ENCODE measurements around the gene GOLGA1.
A peak's percentile ranks its signal among the peaks of the same experiment; 100 is the strongest.
"Not testable (repeated sequence)": the region's sequence is repeated elsewhere in the genome, so short reads cannot be mapped to it uniquely, and the experiment has no call there.

The GOLGA1 gene, protein sequence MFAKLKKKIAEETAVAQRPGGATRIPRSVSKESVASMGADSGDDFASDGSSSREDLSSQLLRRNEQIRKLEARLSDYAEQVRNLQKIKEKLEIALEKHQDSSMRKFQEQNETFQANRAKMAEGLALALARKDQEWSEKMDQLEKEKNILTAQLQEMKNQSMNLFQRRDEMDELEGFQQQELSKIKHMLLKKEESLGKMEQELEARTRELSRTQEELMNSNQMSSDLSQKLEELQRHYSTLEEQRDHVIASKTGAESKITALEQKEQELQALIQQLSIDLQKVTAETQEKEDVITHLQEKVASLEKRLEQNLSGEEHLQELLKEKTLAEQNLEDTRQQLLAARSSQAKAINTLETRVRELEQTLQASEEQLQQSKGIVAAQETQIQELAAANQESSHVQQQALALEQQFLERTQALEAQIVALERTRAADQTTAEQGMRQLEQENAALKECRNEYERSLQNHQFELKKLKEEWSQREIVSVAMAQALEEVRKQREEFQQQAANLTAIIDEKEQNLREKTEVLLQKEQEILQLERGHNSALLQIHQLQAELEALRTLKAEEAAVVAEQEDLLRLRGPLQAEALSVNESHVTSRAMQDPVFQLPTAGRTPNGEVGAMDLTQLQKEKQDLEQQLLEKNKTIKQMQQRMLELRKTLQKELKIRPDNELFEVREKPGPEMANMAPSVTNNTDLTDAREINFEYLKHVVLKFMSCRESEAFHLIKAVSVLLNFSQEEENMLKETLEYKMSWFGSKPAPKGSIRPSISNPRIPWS
- total RNA-seq: 57.2 to 58.5 reads per million in 2 donors

DNA sequence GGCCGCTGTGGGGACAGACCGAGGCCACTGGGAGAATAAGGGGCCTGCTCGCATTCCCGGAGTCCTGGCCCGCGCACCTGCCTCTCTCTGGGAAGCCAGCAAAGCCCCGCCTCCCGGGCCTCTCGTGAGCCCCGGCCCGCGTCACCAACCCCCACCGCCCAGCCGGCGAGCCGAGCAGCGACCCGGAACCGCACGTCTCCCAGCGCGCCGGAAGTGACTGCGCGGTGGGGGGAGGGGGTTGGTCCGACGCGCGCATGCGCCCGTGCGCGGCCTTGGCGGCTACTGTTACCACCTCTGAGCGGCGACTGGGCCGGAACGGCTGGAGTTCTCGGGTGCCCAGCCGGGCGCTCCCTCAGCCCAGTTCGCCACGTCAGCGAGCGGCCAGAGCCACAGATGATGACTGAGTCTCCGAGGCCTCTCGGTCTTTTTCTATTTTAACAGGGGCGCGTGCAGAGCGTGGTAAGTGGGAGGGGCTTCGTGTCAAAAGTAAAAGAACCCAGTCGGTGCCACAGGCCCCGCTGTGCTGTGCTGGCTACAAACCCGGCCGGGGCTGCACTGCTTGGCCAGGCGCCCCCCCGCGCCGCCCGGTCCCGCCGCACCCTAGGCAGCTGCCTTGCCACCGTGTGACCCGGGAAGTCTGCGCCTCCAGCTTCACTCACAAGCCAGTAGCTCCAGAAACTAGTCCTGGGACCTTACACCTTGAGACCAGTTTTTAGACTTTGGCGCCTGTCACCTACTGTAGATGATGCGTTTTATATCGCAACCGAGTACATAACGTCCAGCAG lies at the start of gene GOLGA1:
Gene GOLGA1, minus strand, starts transcription at position 190 of the 785 bp plus-strand sequence. CDS start 2,372 bp downstream, outside the sequence.
- DNase-seq: peak; percentile 92

- DNase-seq: no peak
Measured at GRCh38 chr9:124983698-124984097, 42.8 kb upstream of the GOLGA1 start.

DNA sequence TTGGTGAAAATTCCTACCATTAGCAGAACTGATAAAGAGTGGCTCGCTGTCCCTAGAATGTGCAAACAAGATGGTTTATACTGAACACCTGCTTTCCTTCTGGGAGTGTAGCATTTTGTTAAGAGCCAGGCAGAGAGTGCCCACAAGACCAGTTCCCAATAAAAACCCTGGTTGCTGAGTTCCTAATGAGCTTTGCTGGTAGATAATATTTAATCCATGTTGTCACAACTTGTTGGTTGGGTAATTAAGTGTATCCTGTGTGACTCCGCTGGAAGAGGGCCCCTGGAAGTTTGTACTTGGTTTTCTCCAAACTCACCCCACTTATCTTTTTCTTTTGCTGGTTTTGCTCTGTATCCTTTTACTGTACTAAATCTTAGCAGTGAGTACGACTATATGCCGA lies 39.5 kb upstream of the GOLGA1 start:
- no peak for DNase-seq

GRCh38 chr9:124975131-124975530 lies 34.2 kb upstream of the GOLGA1 start:
- no peak for DNase-seq

DNA sequence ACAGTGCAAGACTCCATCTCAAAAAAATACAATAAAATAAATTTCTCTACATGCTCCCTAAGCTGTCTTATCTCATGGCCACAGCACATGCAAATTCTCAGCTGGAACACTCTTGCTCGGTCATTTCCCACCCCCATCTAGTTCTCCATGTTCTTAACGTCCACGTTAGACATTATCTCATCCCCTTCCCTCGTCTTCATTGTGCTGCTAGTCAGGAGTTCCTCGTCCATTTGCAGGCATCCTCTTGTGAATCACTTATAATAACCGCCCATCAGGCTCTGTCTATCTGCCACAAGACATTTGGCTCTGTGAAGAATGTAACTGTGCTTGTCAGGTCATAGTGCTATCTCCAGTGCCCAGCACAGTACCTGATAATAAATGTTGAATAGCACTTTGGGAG lies 32.9 kb upstream of the GOLGA1 start:
- DNase-seq: no peak

DNA sequence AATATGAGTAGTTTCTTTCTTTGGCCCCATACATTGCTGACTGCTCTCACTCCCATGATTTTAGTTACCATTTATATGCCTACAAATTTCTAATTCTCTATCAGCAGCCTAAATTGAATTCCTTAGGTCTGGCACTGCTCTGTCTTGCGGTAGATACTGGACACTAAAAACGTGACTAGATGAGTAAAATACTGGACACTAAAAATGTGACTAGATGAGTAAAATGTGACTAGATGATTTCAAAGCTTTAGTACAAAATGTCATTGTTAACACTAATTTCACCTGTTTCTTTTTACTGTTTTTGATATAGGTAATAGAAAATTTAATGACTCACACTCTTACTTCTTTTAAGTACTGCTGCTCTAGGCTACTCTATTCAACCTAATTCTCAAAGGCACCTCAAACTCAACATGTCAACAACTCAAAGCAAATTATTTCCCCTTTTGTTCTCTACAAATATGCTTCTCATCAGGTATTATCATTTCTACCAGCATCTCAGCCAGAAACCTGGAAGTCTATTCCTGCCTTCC lies 31.4 kb upstream of the GOLGA1 start:
- no peak for DNase-seq

DNA sequence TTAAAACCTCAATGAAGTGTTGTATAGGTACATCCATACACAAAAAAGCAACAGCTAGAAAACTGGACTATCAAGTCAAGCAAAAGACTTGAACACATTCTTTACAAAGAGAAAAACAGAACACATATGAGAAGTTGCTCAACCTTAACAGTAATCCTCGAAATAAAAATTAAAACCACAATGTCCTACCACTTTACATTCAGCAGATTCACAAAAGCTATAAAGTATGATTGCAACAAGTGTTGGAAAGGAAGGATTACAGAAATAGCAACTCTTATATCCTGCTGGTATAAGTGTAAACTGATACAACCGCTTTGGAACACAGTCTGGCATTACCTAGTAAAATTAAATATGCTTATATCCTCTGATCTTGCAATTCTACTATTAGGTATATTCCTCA lies 28.5 kb upstream of the GOLGA1 start:
- no peak for DNase-seq

- no peak for DNase-seq
Measured at GRCh38 chr9:124968238-124968637, 27.4 kb upstream of the GOLGA1 start.

GRCh38 chr9:124965775-124966568 lies 25.1 kb upstream of the GOLGA1 start:
- DNase-seq: not testable (repeated sequence)

DNA sequence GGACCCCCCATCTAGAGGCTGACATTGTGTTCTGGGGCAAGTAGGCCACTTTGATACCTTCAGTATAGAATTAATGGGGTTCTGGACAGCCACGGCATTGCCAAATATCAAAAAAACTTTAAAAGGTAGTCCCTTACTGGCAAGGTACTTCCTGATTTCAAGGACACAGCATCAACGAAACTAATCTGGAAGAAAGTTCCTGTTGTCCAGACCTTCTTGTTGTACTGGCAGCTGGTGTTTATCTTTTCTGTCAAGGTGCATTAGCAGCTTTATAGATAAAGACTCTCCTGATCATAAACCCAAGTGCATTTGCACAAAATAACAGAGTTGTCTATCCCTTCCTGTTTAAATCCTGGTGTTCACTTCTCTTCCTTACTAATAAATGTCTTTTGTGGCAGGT lies 23.7 kb upstream of the GOLGA1 start:
- DNase-seq: no peak

DNA sequence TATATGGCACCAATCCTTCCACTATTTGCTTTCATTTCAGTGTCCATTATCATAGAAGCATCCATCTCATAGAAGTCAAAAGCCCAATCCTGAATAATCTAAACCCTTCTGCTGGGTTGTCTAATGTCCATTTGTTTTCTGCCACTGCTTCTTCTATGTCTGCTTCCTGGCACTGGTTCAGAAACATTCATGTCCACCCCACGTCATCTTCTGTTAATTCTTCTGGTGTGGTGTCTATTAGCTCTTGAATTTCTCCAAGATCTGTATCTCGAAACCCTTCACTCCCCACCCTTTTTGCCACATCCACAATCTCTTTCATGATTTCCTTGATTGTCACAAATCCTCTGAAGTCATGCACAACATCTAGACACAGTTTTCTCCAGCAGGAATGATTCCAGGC lies 23.2 kb upstream of the GOLGA1 start:
- no peak for DNase-seq

- DNase-seq: no peak
Measured at GRCh38 chr9:124960409-124960752, 19.5 kb upstream of the GOLGA1 start.

- DNase-seq: not testable (repeated sequence)
Measured at GRCh38 chr9:124959671-124960408, 19.0 kb upstream of the GOLGA1 start.

GRCh38 chr9:124954255-124954654 lies 13.4 kb upstream of the GOLGA1 start:
- no peak for DNase-seq

DNA sequence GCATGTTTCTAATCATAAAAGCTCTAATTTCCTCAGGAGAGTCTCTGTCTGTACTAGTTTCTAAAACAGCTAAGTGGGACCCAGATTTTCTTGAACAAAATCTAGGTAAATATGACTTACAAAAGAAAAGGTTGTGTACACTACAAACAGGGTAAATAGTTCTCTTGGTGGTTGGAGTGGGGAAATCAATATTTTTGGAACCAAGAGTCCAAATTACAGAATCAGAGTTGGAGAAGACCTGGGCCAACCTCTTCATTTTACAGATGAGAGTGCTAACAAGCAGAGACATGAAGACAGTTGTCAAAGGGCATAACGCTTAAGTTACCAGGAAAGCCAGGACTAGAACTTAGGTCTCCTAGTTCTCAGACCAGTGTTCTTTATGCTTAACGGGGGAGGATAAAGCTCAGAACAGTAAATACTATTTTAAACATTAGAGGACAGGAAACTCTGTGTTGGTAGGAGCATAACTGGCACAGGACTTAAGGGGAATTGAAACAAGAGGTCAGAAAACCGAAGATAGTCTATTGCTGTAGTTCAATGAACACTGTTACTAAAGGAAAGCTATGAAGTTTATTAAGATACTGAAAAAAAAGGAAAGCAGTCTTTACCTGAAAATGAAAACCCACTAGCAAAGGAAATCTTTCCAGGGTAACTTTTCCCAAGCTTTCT lies 9.3 kb upstream of the GOLGA1 start:
- no peak for DNase-seq

- DNase-seq: no peak
Measured at GRCh38 chr9:124949387-124949786, 8.5 kb upstream of the GOLGA1 start.

- no peak for DNase-seq
Measured at GRCh38 chr9:124947727-124948391, 7.0 kb upstream of the GOLGA1 start.

DNA sequence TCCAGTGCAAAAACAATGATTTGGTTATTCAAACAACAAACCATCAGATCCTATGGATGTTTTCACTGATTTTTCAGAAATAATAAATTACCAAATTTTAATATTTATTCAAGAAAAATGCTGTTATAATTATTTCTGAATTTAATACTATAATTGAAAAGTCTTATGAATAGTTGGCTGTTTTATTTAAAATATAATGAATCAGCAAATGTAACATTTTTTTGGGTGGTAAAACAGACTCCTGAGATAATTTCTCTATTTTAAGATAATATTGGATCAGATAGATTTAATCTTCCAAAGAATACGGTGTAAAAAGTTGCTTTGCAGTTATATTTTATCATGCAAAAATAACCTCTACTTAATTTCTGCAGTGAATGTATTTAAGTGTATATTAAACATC lies 5.3 kb upstream of the GOLGA1 start:
- DNase-seq: no peak

- DNase-seq: no peak
Measured at GRCh38 chr9:124941679-124942561, 1.0 kb upstream of the GOLGA1 start.

Measured in activated gamma-delta T cell (primary cell).